Fibroblast of skin of left biceps (primary cell): ENCODE data around the gene RNF151.
"Not testable (repeated sequence)": the region's sequence is repeated elsewhere in the genome, so short reads cannot be mapped to it uniquely, and the experiment has no call there.

Source experiments
- DNase-seq, 2 experiments: peaks; one replicate each; pipeline ENCODE4 v3.0.0-alpha.2; 2013; ENCODE audit warnings: low read depth in 2 of 2

Gene RNF151

GRCh38 chr16:2007081-2007836 is 40.6 kb downstream of the RNF151 start:
- no peak for DNase-seq

- DNase-seq: no peak
Observed at GRCh38 chr16:2008009-2008526, 41.4 kb downstream of the RNF151 start.

- DNase-seq: no peak
Observed at GRCh38 chr16:2008631-2009163, 42.0 kb downstream of the RNF151 start.

- DNase-seq: no peak
Observed at GRCh38 chr16:2009164-2009711, 42.6 kb downstream of the RNF151 start.

GRCh38 chr16:2009791-2010510 is 43.3 kb downstream of the RNF151 start, which contains the start of gene ZNF598:
ZNF598 (minus strand) TSS chr16:2009821.
- DNase-seq: peak; percentile 66 to 68

- DNase-seq: not testable (repeated sequence)
Observed at GRCh38 chr16:2011726-2012125, 45.1 kb downstream of the RNF151 start.

- DNase-seq: no peak
Observed at GRCh38 chr16:2013527-2013926, 46.9 kb downstream of the RNF151 start.

GRCh38 chr16:2015117-2015946 is 48.7 kb downstream of the RNF151 start:
- DNase-seq: no peak

- no peak for DNase-seq
Observed at GRCh38 chr16:2015947-2016208, 49.2 kb downstream of the RNF151 start.

GRCh38 chr16:2016407-2016922 is 49.8 kb downstream of the RNF151 start:
- no peak for DNase-seq
